Measurements from ENCODE around the gene GRIA1. TPM values are rescaled to one million over a fixed set of nuclear protein-coding genes. Genes with fewer than 3 reads are reported as not detected.

Gene GRIA1
- total RNA-seq, 1 experiment from 2014 or later = not detected

DNA sequence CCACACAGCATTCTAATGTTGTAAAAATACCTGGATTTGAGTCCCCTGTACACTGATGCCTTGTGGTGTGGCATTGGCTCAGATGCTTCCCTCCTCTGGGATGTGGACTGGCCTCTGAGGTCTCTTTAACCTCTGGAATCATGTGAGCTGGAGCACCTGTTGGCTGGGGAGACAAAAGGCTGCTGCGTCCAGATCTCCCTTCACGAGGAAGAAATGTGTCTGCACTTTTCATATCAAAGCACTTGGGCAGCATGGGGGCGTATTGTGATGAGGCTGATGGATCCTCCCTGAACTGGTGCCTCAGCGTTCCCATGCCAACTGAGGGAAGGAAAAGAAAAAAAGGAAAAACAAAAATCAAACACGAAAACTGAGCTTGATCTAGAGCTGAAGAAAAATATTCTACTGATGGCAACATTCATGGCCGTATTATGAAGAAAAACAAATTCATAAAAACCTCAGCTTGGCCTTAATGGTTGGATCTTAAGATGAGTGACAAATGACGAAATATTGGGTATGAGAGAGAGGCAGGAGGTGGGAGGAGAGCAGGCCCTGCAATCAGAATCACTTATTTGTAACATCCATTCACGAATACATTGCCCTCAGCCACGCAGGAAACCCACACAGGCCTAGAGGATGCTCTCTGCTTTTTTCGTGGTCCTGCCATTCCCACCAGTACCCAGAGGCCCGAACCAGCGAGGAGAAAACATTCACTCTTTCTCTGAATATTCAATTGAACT, 26.2 kb downstream of the GRIA1 start:
- Histone ChIP-seq H3K4me1 (ENCODE audit: control insufficient read depth, insufficient read depth, low read length) (no peaks in the 10 kb centered on the region), H3K9me3 (ENCODE audit: control insufficient read depth, insufficient read depth, low read depth, low read length) (no peaks in the 10 kb centered on the region), H3K27me3 (ENCODE audit: control insufficient read depth, insufficient read depth, low read length) (no peaks in the 10 kb centered on the region), H3K4me3 (ENCODE audit: low read depth in 2 of 2, low read length in 2 of 2) (no peak overlapping the region), H3K36me3 (ENCODE audit: control insufficient read depth, insufficient read depth, low read length) (no peaks in the 10 kb centered on the region), H3K27ac (ENCODE audit: low read length) (no peak overlapping the region)
- ATAC-seq = no peak
- TF ChIP-seq TCF7L2 (IDR thresholded peaks at IDR 0.05; ENCODE audit: low read depth, low read length) (no peak), SIN3A (IDR thresholded peaks at IDR 0.05; ENCODE audit: borderline replicate concordance, insufficient read depth, low read depth, low read length) (no peak), POLR2AphosphoS5 (IDR thresholded peaks at IDR 0.05; ENCODE audit: low read depth, low read length) (no peak)
- TF ChIP-seq, protein P1, sequence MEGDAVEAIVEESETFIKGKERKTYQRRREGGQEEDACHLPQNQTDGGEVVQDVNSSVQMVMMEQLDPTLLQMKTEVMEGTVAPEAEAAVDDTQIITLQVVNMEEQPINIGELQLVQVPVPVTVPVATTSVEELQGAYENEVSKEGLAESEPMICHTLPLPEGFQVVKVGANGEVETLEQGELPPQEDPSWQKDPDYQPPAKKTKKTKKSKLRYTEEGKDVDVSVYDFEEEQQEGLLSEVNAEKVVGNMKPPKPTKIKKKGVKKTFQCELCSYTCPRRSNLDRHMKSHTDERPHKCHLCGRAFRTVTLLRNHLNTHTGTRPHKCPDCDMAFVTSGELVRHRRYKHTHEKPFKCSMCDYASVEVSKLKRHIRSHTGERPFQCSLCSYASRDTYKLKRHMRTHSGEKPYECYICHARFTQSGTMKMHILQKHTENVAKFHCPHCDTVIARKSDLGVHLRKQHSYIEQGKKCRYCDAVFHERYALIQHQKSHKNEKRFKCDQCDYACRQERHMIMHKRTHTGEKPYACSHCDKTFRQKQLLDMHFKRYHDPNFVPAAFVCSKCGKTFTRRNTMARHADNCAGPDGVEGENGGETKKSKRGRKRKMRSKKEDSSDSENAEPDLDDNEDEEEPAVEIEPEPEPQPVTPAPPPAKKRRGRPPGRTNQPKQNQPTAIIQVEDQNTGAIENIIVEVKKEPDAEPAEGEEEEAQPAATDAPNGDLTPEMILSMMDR (IDR thresholded peaks at IDR 0.05) = no peak
- TF ChIP-seq, protein P2, sequence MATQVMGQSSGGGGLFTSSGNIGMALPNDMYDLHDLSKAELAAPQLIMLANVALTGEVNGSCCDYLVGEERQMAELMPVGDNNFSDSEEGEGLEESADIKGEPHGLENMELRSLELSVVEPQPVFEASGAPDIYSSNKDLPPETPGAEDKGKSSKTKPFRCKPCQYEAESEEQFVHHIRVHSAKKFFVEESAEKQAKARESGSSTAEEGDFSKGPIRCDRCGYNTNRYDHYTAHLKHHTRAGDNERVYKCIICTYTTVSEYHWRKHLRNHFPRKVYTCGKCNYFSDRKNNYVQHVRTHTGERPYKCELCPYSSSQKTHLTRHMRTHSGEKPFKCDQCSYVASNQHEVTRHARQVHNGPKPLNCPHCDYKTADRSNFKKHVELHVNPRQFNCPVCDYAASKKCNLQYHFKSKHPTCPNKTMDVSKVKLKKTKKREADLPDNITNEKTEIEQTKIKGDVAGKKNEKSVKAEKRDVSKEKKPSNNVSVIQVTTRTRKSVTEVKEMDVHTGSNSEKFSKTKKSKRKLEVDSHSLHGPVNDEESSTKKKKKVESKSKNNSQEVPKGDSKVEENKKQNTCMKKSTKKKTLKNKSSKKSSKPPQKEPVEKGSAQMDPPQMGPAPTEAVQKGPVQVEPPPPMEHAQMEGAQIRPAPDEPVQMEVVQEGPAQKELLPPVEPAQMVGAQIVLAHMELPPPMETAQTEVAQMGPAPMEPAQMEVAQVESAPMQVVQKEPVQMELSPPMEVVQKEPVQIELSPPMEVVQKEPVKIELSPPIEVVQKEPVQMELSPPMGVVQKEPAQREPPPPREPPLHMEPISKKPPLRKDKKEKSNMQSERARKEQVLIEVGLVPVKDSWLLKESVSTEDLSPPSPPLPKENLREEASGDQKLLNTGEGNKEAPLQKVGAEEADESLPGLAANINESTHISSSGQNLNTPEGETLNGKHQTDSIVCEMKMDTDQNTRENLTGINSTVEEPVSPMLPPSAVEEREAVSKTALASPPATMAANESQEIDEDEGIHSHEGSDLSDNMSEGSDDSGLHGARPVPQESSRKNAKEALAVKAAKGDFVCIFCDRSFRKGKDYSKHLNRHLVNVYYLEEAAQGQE (IDR thresholded peaks at IDR 0.05; ENCODE audit: insufficient read depth in 1 of 2, low read depth in 2 of 2, low read length in 1 of 2) = no peak
- POLR2A ChIA-PET = interaction anchor here (0.6 kb wide), 1 partner anchor 756 kb away, joined by 3 read pairs; no protein-coding TSS in a partner anchor
- CTCF ChIA-PET = interaction anchor here (0.6 kb wide), 1 partner anchor 1543 kb away, joined by 4 read pairs; no protein-coding TSS in a partner anchor
- intact Hi-C loops (cut with micrococcal nuclease; ENCODE audit: unreplicated experiment) (no loop called here), in situ Hi-C loops (cut with HindIII; ENCODE audit: low pct_unique_long_range_greater_than_20kb, low sequenced_read_pairs) (no loop called here)
- BruUV-seq (replicated peaks) = no TSS peak
- no peak for DNase-seq (ENCODE audit: low read depth, low spot score)

DNA sequence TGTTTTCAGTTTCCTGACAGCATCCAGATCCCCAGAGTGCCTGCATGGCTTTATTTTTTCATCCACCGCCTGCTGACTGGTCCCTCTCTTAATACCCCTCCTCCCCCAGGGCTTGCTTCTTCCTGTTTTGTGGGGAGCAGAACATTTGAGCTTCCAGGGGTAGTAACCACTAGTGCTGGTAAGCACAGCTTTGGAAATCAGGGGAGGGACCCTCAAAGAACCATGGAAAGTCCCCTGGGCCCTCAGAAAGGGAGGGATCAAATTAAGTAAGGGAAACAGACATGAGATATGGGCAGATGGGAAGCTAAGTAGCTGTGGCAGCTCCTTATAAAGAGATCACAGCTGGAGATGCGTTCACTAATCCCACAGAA, 26.8 kb downstream of the GRIA1 start:
- BruUV-seq (replicated peaks) = no TSS peak

More for the DNA sequence above, 26.8 kb downstream of the GRIA1 start:
- no peaks in the 10 kb centered on the region for H3K36me3 ChIP-seq (ENCODE audit: control insufficient read depth, insufficient read depth, low read length)
- ChIA-PET CTCF (no interaction called here), POLR2A (interaction anchor here (0.6 kb wide), 1 partner anchor 756 kb away, joined by 3 read pairs; no protein-coding TSS in a partner anchor)
- in situ Hi-C loops (cut with HindIII; ENCODE audit: low pct_unique_long_range_greater_than_20kb, low sequenced_read_pairs) = no loop called here
- H3K4me1 ChIP-seq (ENCODE audit: control insufficient read depth, insufficient read depth, low read length) = no peaks in the 10 kb centered on the region
- no peaks in the 10 kb centered on the region for H3K9me3 ChIP-seq (ENCODE audit: control insufficient read depth, insufficient read depth, low read depth, low read length)
- TF ChIP-seq POLR2AphosphoS5 (IDR thresholded peaks at IDR 0.05; ENCODE audit: low read depth, low read length) (no peak), TCF7L2 (IDR thresholded peaks at IDR 0.05; ENCODE audit: low read depth, low read length) (no peak), SIN3A (IDR thresholded peaks at IDR 0.05; ENCODE audit: borderline replicate concordance, insufficient read depth, low read depth, low read length) (no peak)
- TF ChIP-seq, protein P1 (IDR thresholded peaks at IDR 0.05) = no peak
- TF ChIP-seq, protein P2 (IDR thresholded peaks at IDR 0.05; ENCODE audit: insufficient read depth in 1 of 2, low read depth in 2 of 2, low read length in 1 of 2) = no peak
- DNase-seq (ENCODE audit: low read depth, low spot score) (no peak), ATAC-seq (no peak)
- intact Hi-C loops (cut with micrococcal nuclease; ENCODE audit: unreplicated experiment) = no loop called here
- no peaks in the 10 kb centered on the region for H3K27me3 ChIP-seq (ENCODE audit: control insufficient read depth, insufficient read depth, low read length)
- H3K27ac ChIP-seq (ENCODE audit: low read length) = no peak overlapping the region
- H3K4me3 ChIP-seq (ENCODE audit: low read depth in 2 of 2, low read length in 2 of 2) = no peak overlapping the region
